ENCODE data around the gene PAX6.

GRCh38 chr11:31796499-31797189 lies 14.5 kb downstream of the PAX6 start:
- TF ChIP-seq EZH2 (IDR thresholded peaks at IDR 0.05; ENCODE audit: low read length, missing control alignments), result peak; percentile 67
- TF ChIP-seq, protein P1, sequence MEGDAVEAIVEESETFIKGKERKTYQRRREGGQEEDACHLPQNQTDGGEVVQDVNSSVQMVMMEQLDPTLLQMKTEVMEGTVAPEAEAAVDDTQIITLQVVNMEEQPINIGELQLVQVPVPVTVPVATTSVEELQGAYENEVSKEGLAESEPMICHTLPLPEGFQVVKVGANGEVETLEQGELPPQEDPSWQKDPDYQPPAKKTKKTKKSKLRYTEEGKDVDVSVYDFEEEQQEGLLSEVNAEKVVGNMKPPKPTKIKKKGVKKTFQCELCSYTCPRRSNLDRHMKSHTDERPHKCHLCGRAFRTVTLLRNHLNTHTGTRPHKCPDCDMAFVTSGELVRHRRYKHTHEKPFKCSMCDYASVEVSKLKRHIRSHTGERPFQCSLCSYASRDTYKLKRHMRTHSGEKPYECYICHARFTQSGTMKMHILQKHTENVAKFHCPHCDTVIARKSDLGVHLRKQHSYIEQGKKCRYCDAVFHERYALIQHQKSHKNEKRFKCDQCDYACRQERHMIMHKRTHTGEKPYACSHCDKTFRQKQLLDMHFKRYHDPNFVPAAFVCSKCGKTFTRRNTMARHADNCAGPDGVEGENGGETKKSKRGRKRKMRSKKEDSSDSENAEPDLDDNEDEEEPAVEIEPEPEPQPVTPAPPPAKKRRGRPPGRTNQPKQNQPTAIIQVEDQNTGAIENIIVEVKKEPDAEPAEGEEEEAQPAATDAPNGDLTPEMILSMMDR (conservative IDR thresholded peaks at IDR 0.05 in 1 of 2, IDR thresholded peaks at IDR 0.05 in 1 of 2; ENCODE audit: low read depth in 1 of 2, low read length in 2 of 2), result no peak

All from fibroblast of lung (primary cell).